BLaER1 treated with 17β-estradiol and CSF1 and Interleukin-3, amounts not matched to agents 10 nM and 100 nM (cell line): ENCODE data around the gene HESX1.
A peak's percentile ranks its signal among the peaks of the same experiment; 100 is the strongest.

Experiments used
- H3K27ac ChIP-seq, 11 experiments: shearing (Covaris generic); formaldehyde crosslinking; 2 replicates each; pipeline ENCODE4 v1.8.1; 2022
- H3K27me3 ChIP-seq, 11 experiments: shearing (Covaris generic); formaldehyde crosslinking; 2 replicates each; pipeline ENCODE4 v1.8.1; 2022
- H3K36me3 ChIP-seq, 11 experiments: shearing (Covaris generic); formaldehyde crosslinking; 2 replicates each; pipeline ENCODE4 v1.8.1; 2022
- H3K4me1 ChIP-seq, 10 experiments: shearing (Covaris generic); formaldehyde crosslinking; 2 replicates each; pipeline ENCODE4 v1.8.1; 2022
- H3K4me2 ChIP-seq, 11 experiments: shearing (Covaris generic); formaldehyde crosslinking; 2 replicates each; pipeline ENCODE4 v1.8.1; 2022
- H3K4me3 ChIP-seq, 10 experiments: shearing (Covaris generic); formaldehyde crosslinking; 2 replicates each; pipeline ENCODE4 v1.8.1; 2022
- H3K9ac ChIP-seq, 11 experiments: shearing (Covaris generic); formaldehyde crosslinking; 2 replicates each; pipeline ENCODE4 v1.8.1; 2022
- H3K9me3 ChIP-seq, 11 experiments: shearing (Covaris generic); formaldehyde crosslinking; replicated peaks in 1 of 11; 2 replicates each; pipeline ENCODE4 v1.8.1; 2022
- H4K20me1 ChIP-seq, 11 experiments: shearing (Covaris generic); formaldehyde crosslinking; 2 replicates each; pipeline ENCODE4 v1.8.1; 2022
- Cebpa-rat ChIP-seq, 11 experiments: shearing (Covaris generic); IDR thresholded peaks; 2 replicates each; pipeline ENCODE4 v1.8.1; 2022

The HESX1 gene

DNA sequence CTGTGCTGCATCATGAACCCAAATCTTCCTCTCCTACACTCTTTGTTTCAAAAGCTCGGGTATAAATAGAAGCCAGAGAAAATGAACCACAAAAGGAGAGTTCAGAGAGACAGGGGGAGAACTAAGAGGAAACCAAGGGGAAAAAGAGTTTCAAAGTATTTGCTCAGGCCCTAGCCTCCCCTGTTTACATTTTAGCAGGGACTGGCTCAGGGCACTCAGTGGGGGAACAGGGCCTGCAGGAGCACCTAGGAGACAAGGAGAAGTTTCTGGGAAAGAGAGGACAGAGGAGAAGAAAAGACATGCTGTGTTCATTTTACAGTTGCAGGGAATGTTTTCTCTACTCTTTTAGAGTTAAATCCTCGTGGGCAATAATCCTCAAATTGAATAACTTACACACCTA lies 26.1 kb downstream of the HESX1 start:
- Histone ChIP-seq H3K4me3 (no peak overlapping the region), H3K4me2 (peak overlapping the region in 10 of 11 experiments; percentile 1 to 49 (median 20); a peak in 10 of 22 replicates), H3K9ac (no peak overlapping the region)

DNA sequence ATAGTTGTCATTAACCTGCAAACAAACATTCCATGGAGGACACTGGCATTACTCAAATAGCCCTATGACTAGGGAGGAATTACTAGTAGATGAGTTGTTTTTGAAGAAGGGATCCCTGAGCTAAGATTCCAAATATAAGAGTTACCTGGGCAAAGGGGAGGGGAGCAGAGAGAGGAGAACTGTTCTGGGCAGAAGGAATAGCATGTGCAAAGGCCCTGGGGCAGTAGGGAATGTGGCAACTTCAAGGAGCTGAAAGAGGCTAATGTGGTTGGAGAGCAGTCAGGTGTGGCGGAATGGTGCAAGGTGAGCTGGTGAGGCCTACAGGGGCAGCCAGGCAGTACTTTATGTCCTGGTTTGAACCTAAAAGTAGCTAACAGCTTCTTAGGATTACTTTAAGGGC lies 28.8 kb downstream of the HESX1 start:
- no peak for TF ChIP-seq Cebpa-rat (IDR thresholded peaks at IDR 0.05)
- peaks cover 15 to 36% (median 29%) of the 10 kb centered on the region in 10 experiments; a peak in 19 of 20 replicates for H3K4me1 ChIP-seq
- H3K4me3 ChIP-seq: no peak overlapping the region
- no peak overlapping the region for H3K4me2 ChIP-seq
- no peak overlapping the region for H3K27ac ChIP-seq
- no peaks in the 10 kb centered on the region for H3K9me3 ChIP-seq
- no peaks in the 10 kb centered on the region for H3K36me3 ChIP-seq
- H3K9ac ChIP-seq: no peak overlapping the region
- H4K20me1 ChIP-seq: peaks cover 0 to 10% (median 0%) of the 10 kb centered on the region in 11 experiments; a peak in 1 of 22 replicates
- H3K27me3 ChIP-seq: peaks cover 0 to 39% (median 4%) of the 10 kb centered on the region in 11 experiments; a peak in 12 of 22 replicates

More for the DNA sequence above, 26.1 kb downstream of the HESX1 start:
- Histone ChIP-seq H3K4me1 (peaks cover 15 to 36% (median 29%) of the 10 kb centered on the region in 10 experiments; a peak in 19 of 20 replicates), H3K27me3 (peaks cover 0 to 11% (median 0%) of the 10 kb centered on the region in 11 experiments; a peak in 5 of 22 replicates), H4K20me1 (no peaks in the 10 kb centered on the region), H3K27ac (no peak overlapping the region), H3K36me3 (no peaks in the 10 kb centered on the region), H3K9me3 (no peaks in the 10 kb centered on the region; a peak in 1 of 22 replicates)
- TF ChIP-seq Cebpa-rat (IDR thresholded peaks at IDR 0.05): no peak

DNA sequence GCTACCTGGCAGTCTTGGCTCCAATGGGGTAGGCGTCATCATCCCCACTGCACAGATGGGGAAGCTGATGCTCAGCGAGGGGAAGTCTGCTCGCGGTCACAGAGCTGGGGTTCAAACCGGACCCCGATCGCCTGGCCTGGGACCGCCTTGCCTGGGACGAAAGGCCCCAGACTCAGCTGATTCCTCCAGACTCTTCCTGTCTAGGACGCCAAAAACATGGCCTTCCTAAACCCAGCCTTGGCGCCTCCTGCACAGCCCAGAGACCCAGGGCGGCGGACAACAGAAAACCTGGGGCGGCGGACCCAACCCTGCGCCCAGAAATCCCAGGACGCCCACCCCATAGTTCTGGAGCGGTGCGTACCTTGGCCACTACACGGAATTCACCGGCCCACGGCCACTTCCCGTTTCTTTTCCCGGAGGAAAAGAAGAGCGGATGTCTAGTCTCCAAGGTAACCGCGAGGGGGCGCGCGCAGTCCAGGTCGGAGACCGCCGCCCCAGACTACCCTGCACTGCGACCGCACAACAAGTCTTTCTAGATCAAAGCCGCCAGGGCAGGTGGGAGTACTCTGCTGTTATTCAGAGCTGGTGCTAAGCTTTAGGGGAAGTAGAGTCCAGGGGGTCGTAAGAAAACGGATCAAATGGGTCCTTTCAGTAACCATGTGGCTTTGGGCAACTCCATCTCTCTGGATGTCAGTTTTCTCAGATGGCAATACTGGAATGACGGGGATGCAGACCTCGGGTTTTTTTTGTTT lies 29.7 kb downstream of the HESX1 start:
- peak overlapping the region in 3 of 11 experiments; percentile 5 to 51 (median 47); a peak in 3 of 22 replicates for H3K9ac ChIP-seq
- no peaks in the 10 kb centered on the region for H3K9me3 ChIP-seq
- no peak for TF ChIP-seq Cebpa-rat (IDR thresholded peaks at IDR 0.05)
- no peaks in the 10 kb centered on the region for H3K36me3 ChIP-seq
- H3K4me2 ChIP-seq: peak overlapping the region; percentile 70 to 86 (median 78)
- peaks cover 10 to 36% (median 25%) of the 10 kb centered on the region in 10 experiments; a peak in 19 of 20 replicates for H3K4me1 ChIP-seq
- no peak overlapping the region for H3K27ac ChIP-seq
- peak overlapping the region; percentile 37 to 57 (median 48) for H3K4me3 ChIP-seq
- H3K27me3 ChIP-seq: peaks cover 2 to 46% (median 12%) of the 10 kb centered on the region in 11 experiments
- peaks cover 0 to 15% (median 0%) of the 10 kb centered on the region in 11 experiments; a peak in 4 of 22 replicates for H4K20me1 ChIP-seq

DNA sequence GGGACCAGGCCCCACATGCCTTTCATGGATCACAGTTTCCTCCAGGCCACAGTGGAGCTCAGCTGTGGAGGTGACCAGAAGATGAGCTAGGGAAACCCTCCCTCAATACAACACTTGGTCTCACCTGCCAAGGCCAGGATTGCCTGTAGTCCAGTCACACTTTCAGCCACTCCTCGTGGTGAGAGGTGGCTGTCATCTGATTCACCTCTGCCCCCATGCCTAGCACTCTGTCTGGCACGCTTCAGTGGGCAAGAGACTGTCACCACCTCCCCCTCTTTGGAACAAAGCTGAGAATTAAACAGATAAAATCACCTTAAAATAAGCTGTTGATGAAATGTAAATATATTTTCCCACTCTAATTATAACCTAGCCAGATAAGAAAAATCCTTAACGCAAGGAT lies 30.7 kb downstream of the HESX1 start:
- Histone ChIP-seq H4K20me1 (peaks cover 0 to 24% (median 7%) of the 10 kb centered on the region in 11 experiments; a peak in 15 of 22 replicates), H3K4me2 (peak overlapping the region in 3 of 11 experiments; percentile 70 to 78 (median 74); a peak in 5 of 22 replicates), H3K36me3 (no peaks in the 10 kb centered on the region), H3K27me3 (peaks cover 11 to 55% (median 22%) of the 10 kb centered on the region in 11 experiments), H3K9me3 (no peaks in the 10 kb centered on the region), H3K27ac (no peak overlapping the region), H3K9ac (no peak overlapping the region), H3K4me3 (no peak overlapping the region), H3K4me1 (peaks cover 10 to 38% (median 27%) of the 10 kb centered on the region in 10 experiments; a peak in 18 of 20 replicates)
- TF ChIP-seq Cebpa-rat (IDR thresholded peaks at IDR 0.05): no peak

DNA sequence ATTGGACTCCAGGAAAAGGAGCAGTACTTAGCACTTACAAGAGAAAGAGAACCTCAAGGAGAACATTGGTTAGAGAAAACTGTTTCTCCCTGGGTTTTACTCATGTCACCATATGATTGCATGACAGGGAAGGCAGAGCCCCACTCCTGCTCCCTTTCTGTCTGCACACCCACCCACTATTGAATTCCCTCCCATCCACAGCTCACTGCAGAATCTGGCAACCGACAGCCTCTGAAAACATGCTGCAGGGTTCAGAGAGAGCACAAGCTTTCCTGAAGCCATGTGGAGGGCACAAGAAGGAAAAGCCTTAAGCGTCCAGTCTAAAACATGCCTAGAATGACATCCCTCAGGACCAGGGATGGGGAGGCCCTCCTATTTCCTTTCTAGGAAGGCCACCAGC lies 31.6 kb downstream of the HESX1 start:
- peaks cover 8 to 29% (median 19%) of the 10 kb centered on the region in 10 experiments; a peak in 18 of 20 replicates for H3K4me1 ChIP-seq
- TF ChIP-seq Cebpa-rat (IDR thresholded peaks at IDR 0.05): no peak
- no peak overlapping the region for H3K27ac ChIP-seq
- H3K4me2 ChIP-seq: no peak overlapping the region
- peaks cover 21 to 64% (median 31%) of the 10 kb centered on the region in 11 experiments for H3K27me3 ChIP-seq
- H3K36me3 ChIP-seq: no peaks in the 10 kb centered on the region
- H3K9me3 ChIP-seq: no peaks in the 10 kb centered on the region
- no peak overlapping the region for H3K4me3 ChIP-seq
- H3K9ac ChIP-seq: no peak overlapping the region
- peaks cover 0 to 32% (median 10%) of the 10 kb centered on the region in 11 experiments; a peak in 15 of 22 replicates for H4K20me1 ChIP-seq

DNA sequence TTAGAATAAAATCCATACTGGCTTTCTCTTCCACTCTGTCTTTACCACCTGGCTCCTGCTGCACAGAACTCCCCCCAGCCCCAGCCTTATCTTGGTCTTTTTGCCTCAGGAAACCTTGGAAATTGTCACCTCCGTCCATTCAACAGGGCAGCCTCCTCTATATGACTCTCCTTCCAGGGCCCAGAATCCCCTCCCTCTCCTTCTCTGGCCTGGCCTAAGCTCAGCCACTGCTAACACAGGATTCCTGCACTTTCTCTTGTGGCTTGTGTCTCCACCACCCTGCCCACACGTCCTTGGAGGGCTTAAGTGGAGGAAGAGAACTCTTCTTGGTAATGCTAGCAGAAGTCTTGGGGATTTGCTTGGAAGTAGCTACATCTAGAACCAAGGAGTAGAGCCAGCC lies 33.1 kb downstream of the HESX1 start:
- no peaks in the 10 kb centered on the region for H3K36me3 ChIP-seq
- no peak overlapping the region for H3K4me2 ChIP-seq
- no peak overlapping the region for H3K27ac ChIP-seq
- no peaks in the 10 kb centered on the region for H3K9me3 ChIP-seq
- TF ChIP-seq Cebpa-rat (IDR thresholded peaks at IDR 0.05): no peak
- peaks cover 36 to 79% (median 46%) of the 10 kb centered on the region in 11 experiments for H3K27me3 ChIP-seq
- H4K20me1 ChIP-seq: peaks cover 0 to 47% (median 10%) of the 10 kb centered on the region in 11 experiments; a peak in 15 of 22 replicates
- no peak overlapping the region for H3K9ac ChIP-seq
- H3K4me1 ChIP-seq: peaks cover 8 to 29% (median 19%) of the 10 kb centered on the region in 10 experiments; a peak in 18 of 20 replicates
- no peak overlapping the region for H3K4me3 ChIP-seq

DNA sequence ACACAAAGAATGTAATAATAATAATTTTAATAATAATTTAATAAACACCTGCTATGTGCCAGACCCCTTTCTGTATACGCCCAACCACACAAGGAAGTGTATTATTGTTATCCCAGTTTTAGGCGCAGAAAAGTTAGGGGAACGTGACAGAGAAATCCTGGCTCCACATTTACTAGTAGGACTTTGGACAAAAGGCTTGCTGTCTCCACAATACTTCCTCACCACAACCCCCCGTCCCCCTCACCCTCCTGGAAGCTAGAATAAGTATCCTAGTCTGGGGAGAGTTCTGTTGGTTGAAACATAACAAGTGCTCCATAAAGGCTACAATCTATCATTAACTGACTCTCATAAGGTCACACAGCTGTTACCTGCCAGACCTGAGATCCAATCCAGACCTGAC lies 34.1 kb downstream of the HESX1 start:
- H3K4me2 ChIP-seq: peak overlapping the region; percentile 9 to 100 (median 100); a peak in 16 of 22 replicates
- no peak for TF ChIP-seq Cebpa-rat (IDR thresholded peaks at IDR 0.05)

DNA sequence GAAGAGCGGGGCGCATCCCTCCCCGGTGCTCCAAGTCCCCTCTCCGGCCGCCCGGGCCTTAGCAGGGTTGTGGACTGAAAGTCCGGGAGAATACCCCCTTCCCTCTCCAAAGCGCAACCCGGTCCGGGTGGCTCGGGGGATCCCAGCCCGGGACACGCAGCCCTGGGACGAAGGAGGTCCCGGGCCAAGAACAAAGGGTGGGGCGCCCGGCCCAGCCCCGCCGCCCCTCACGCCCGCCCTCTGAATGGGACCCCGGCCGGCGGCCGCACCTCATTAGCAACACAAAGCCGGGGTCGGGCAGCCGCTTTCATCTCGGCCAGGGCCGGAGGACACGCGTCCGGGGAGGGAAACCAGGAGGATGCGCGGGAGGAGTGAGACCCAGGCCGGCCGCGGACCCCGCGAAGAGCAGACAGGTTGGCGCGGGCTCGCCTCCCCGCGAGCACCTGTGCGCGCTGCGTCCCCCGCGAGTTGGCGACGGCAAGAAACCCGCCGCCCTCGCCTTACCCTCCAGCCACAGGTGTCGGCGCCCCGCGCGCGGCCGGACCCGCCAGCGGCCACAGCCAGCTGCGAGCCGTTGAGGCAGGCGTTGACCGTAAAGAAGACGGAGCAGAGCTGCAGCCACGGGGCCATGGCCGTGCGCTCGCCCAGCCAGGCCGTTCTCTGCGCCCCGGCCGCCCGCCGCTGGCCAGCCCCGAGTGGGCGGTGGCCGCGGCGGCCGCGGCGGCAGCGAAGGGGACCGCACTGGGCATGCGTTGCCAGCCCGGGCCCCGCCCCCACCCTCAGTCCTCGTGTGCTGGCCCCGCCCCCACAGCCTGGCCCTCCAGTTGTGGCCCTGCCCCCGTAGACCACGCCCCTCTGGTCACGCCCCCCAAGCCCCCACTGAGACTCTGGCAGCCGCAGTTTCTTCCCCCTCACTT lies 34.9 kb downstream of the HESX1 start, which contains the start of gene IL17RD:
IL17RD (minus strand) TSS at position 697 of the 917 bp plus-strand sequence; CDS start at position 630, 67 bp downstream.
- peaks cover 47 to 96% (median 64%) of the 10 kb centered on the region in 11 experiments for H3K27me3 ChIP-seq
- no peak within 1 kb of the TSS for H3K27ac ChIP-seq
- TF ChIP-seq Cebpa-rat (IDR thresholded peaks at IDR 0.05): no peak
- H3K4me2 ChIP-seq: peak within 1 kb of the TSS; percentile 95 to 100 (median 100)
- H3K9ac ChIP-seq: peak within 1 kb of the TSS in 10 of 11 experiments; percentile 46 to 76 (median 65); a peak in 20 of 22 replicates
- no peaks in the 10 kb centered on the region for H3K36me3 ChIP-seq
- no peaks in the 10 kb centered on the region for H3K9me3 ChIP-seq
- H4K20me1 ChIP-seq: peaks cover 0 to 64% (median 10%) of the 10 kb centered on the region in 11 experiments; a peak in 15 of 22 replicates
- peak within 1 kb of the TSS; percentile 67 to 83 (median 74) for H3K4me3 ChIP-seq
- peaks cover 8 to 32% (median 20%) of the 10 kb centered on the region in 10 experiments; a peak in 18 of 20 replicates for H3K4me1 ChIP-seq

More for the DNA sequence above, 34.1 kb downstream of the HESX1 start:
- H3K9ac ChIP-seq: no peak overlapping the region
- no peaks in the 10 kb centered on the region for H3K36me3 ChIP-seq
- H3K4me3 ChIP-seq: peak overlapping the region in 7 of 10 experiments; percentile 67 to 83 (median 75); a peak in 5 of 20 replicates
- H3K9me3 ChIP-seq: no peaks in the 10 kb centered on the region
- no peak overlapping the region for H3K27ac ChIP-seq
- peaks cover 46 to 89% (median 56%) of the 10 kb centered on the region in 11 experiments for H3K27me3 ChIP-seq
- peaks cover 8 to 32% (median 19%) of the 10 kb centered on the region in 10 experiments; a peak in 18 of 20 replicates for H3K4me1 ChIP-seq
- H4K20me1 ChIP-seq: peaks cover 0 to 57% (median 10%) of the 10 kb centered on the region in 11 experiments; a peak in 15 of 22 replicates
